Left lung (tissue), 10 donors: ENCODE measurements around the gene GLTP. TPM values are rescaled to one million over a fixed set of nuclear protein-coding genes. Genes with fewer than 3 reads are reported as not detected.

ENCODE experiments used
- ATAC-seq: fragments of 200-7000 bp; cut with Tn5 transposase; one replicate; pipeline ENCODE4 v1.9.1; 2020; ENCODE audit warnings: moderate library complexity
- DNase-seq, 4 donors: peaks; one replicate each; pipeline ENCODE4 v3.0.0-alpha.2; 2013 to 2020
- H3K27ac ChIP-seq, 2 donors: fragments of 200-600 bp; sonication (generic) in 1 of 2; one replicate each; pipeline versions ENCODE4 v1.5.0 to v1.8.0; 2020 to 2021
- H3K27me3 ChIP-seq, 2 donors: fragments of 200-600 bp; sonication (generic) in 1 of 2; one replicate each; pipeline versions ENCODE4 v1.5.0 to v1.8.0; 2020 to 2021
- H3K36me3 ChIP-seq, 2 donors: fragments of 200-600 bp; sonication (generic) in 1 of 2; one replicate each; pipeline versions ENCODE4 v1.5.0 to v1.8.0; 2020 to 2021
- H3K4me1 ChIP-seq, 2 donors: fragments of 200-600 bp; one replicate each; pipeline ENCODE4 v1.8.0; 2021
- H3K4me3 ChIP-seq, 2 donors: fragments of 200-600 bp; sonication (generic) in 1 of 2; one replicate each; pipeline versions ENCODE4 v1.5.0 to v1.8.0; 2020 to 2021; ENCODE audit warnings: mild to moderate bottlenecking in 1 of 2
- H3K9me3 ChIP-seq, 2 donors: fragments of 200-600 bp; sonication (generic) in 1 of 2; one replicate each; pipeline versions ENCODE4 v1.5.0 to v1.8.0; 2020 to 2021
- intact Hi-C, 2 donors: fragments of 100-400 bp; cut with DNase I; formaldehyde crosslinking; loops; one replicate each; pipeline versions ENCODE4 v1.11.2 to v1.14.2; 2022
- polyA plus RNA-seq, 6 donors: library from polyadenylated mRNA; unstranded; fragments of 120-200 nt; gene quantifications; one replicate each; pipeline ENCODE4 v1.2.1, GENCODE V29; 2013; ENCODE audit not compliant: insufficient read length in 6 of 6
- total RNA-seq, 2 donors: library from RNA; stranded (reverse); fragmentation: NEBNext Ultra II Directional; extraction: Animal tissue kit (Norgen Biotek cat#: 25700); gene quantifications; one replicate each; pipeline ENCODE4 v1.2.1, GENCODE V29; 2021
- TF ChIP-seq, protein P1 (sequence below), 2 donors: fragments of 200-600 bp; sonication (generic) in 1 of 2; IDR thresholded peaks; one replicate each; pipeline versions ENCODE4 v1.5.0 to v1.8.0; 2021; ENCODE audit warnings: antibody characterized with exemption in 2 of 2
- donor health status: DM: no; HTN: yes; CAD: no.
- donor health status: DM: no; HTN: no; CAD: no.

Gene GLTP
- total and polyA plus RNA-seq, 8 donors: 30.1 to 43.3 (median 32.5) TPM

DNA sequence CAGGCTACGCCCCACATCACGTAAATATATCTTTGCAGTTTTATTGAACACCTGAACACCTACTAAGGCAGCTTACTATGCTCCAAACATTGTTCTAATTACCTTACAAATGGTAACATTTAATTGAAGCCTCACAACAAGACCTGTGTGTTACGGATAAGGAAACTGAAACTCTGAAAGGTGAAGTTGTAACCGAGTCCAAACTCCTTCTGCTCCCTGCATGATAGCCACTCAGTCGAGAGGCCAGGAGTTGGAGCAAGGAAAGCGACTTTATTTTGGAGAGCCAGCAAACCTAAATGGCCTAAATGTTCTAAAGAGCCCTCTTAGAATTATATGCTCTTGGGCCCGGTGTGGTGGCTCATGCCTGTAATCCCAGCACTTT lies 34.5 kb downstream of the GLTP start:
- intact Hi-C loops: no loop called here
- TF ChIP-seq, protein P1, sequence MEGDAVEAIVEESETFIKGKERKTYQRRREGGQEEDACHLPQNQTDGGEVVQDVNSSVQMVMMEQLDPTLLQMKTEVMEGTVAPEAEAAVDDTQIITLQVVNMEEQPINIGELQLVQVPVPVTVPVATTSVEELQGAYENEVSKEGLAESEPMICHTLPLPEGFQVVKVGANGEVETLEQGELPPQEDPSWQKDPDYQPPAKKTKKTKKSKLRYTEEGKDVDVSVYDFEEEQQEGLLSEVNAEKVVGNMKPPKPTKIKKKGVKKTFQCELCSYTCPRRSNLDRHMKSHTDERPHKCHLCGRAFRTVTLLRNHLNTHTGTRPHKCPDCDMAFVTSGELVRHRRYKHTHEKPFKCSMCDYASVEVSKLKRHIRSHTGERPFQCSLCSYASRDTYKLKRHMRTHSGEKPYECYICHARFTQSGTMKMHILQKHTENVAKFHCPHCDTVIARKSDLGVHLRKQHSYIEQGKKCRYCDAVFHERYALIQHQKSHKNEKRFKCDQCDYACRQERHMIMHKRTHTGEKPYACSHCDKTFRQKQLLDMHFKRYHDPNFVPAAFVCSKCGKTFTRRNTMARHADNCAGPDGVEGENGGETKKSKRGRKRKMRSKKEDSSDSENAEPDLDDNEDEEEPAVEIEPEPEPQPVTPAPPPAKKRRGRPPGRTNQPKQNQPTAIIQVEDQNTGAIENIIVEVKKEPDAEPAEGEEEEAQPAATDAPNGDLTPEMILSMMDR (IDR thresholded peaks at IDR 0.05): no peak
- peaks cover 0 to 5% of the 10 kb centered on the region in 2 donors for H3K36me3 ChIP-seq
- no peaks in the 10 kb centered on the region for H3K27me3 ChIP-seq
- peak overlapping the region in 1 of 2 donors; percentile 71 for H3K27ac ChIP-seq
- no peak for DNase-seq
- ATAC-seq: no peak
- no peaks in the 10 kb centered on the region for H3K9me3 ChIP-seq
- H3K4me1 ChIP-seq: peaks cover 7 to 34% of the 10 kb centered on the region in 2 donors
- peak overlapping the region in 1 of 2 donors; percentile 29 for H3K4me3 ChIP-seq

DNA sequence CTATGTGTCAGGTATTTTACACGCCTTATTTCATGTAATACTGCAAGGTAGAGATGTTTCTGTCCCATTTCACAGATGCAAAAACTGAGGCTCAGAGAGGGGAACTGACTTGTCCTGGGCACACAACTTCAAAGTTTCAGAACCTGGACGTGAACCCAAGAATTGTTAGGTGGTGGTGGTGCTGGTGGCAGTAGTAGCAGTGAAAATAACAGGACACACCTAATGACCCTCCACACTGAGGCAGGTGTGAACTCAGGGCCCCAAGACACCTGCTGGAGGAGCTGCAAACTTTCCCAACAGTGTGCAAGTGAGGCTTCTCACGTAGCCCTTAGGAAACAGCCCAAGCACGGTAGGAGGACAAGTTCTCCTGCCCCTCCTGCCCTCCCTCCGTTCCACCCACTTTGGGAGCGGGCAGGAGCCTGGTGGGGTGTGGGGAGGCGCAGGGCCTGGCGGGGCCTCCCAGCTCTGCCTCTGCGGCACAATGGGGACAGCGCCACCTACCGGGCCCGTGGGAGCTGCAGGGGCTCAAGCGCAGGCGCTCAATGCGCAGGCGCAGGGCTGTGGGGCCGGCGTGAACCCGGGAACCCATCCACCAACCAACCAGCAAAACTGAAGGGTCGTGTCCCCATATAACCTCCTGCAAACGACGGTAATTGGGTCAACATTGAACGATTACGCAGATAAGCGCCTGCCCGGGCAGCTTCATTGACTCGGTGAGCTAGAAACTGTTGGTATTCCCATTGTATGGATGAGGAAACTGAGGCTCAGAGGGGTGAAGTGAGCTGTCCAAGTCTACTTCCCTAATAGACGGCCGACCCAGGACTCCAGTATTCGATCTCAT lies 35.1 kb downstream of the GLTP start:
- peak overlapping the region in 1 of 2 donors; percentile 71 for H3K27ac ChIP-seq
- ATAC-seq: peak; percentile 99

DNA sequence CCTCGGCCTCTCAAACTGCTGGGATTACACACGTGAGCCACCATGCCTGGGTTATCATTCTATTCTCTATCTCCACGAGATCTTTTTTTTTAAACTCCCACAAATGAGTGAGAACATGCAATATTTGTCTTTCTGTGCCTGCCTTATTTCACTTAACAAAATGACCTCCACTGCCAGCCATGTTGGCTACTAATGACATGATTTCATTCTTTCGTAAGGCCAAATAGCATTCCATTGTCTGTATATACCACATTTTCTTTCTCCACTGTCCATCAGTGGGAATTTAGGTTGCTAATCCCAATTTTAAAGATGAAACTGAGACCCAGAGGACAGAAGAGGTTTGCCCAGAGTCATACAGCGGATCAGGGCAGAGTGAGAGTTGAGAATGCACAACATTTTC lies 36.2 kb downstream of the GLTP start:
- H3K36me3 ChIP-seq: no peaks in the 10 kb centered on the region
- H3K4me3 ChIP-seq: no peak overlapping the region
- DNase-seq: peak in 1 of 4 donors; percentile 13
- intact Hi-C loops: no loop called here
- TF ChIP-seq, protein P1 (IDR thresholded peaks at IDR 0.05): no peak
- no peaks in the 10 kb centered on the region for H3K27me3 ChIP-seq
- peaks cover 7 to 29% of the 10 kb centered on the region in 2 donors for H3K4me1 ChIP-seq
- no peak overlapping the region for H3K27ac ChIP-seq
- no peak for ATAC-seq
- no peaks in the 10 kb centered on the region for H3K9me3 ChIP-seq

More for the DNA sequence above, 35.1 kb downstream of the GLTP start:
- TF ChIP-seq, protein P1 (IDR thresholded peaks at IDR 0.05): peak; percentile 99 to 100
- no peaks in the 10 kb centered on the region for H3K36me3 ChIP-seq
- H3K4me3 ChIP-seq: peak overlapping the region in 1 of 2 donors; percentile 29
- H3K4me1 ChIP-seq: peaks cover 7 to 34% of the 10 kb centered on the region in 2 donors
- H3K27me3 ChIP-seq: no peaks in the 10 kb centered on the region
- no peaks in the 10 kb centered on the region for H3K9me3 ChIP-seq
- intact Hi-C loops: no loop called here
- DNase-seq: peak; percentile 76 to 99 (median 90)

DNA sequence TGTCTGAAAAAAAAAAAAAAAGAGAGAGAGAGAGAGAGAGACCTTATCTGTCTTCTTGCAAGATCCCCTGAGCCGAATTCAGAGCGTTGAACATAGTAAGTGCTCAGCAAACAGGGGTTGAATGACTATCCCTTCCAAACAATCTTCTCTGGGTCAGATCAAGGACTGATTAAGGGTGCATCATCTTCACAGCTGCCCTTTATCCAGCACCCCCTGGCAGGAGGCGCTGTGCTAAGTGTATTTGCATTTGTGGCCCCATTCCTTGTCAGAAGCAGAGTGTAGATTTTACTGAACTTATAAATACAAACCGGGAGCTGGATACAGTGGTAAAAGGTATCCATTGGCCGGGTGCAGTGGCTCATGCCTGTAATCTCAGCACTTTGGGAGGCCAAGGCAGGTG lies 38.3 kb downstream of the GLTP start:
- H3K27me3 ChIP-seq: no peaks in the 10 kb centered on the region
- intact Hi-C loops: no loop called here
- H3K4me3 ChIP-seq: no peak overlapping the region
- no peaks in the 10 kb centered on the region for H3K36me3 ChIP-seq
- DNase-seq: no peak
- no peak for ATAC-seq
- no peak overlapping the region for H3K27ac ChIP-seq
- peaks cover 7 to 20% of the 10 kb centered on the region in 2 donors for H3K4me1 ChIP-seq
- TF ChIP-seq, protein P1 (IDR thresholded peaks at IDR 0.05): no peak
- no peaks in the 10 kb centered on the region for H3K9me3 ChIP-seq

DNA sequence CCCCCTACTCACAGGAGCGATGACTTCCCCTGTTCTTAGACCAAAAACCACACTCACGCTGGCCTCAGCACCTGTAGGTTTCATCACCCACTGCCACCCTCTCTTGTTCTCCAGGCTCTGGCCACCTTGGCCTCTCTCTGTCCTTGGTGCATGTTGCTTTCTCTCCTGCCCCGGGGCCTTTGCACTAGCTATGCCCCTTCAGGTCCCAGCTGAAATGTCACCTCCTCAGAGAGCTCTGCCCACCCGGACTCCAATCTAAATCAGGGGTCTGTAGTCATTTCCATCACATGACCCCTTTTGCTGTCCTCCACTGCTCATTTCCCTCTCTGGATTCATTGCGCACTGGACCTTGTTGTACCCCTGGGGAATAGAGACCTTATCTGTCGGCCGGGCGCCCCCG lies 39.0 kb downstream of the GLTP start:
- H3K4me3 ChIP-seq: no peak overlapping the region
- no peak overlapping the region for H3K27ac ChIP-seq
- TF ChIP-seq, protein P1 (IDR thresholded peaks at IDR 0.05): no peak
- ATAC-seq: no peak
- intact Hi-C loops: no loop called here
- no peaks in the 10 kb centered on the region for H3K9me3 ChIP-seq
- peaks cover 7 to 15% of the 10 kb centered on the region in 2 donors for H3K4me1 ChIP-seq
- no peak for DNase-seq
- no peaks in the 10 kb centered on the region for H3K36me3 ChIP-seq
- no peaks in the 10 kb centered on the region for H3K27me3 ChIP-seq
